Astrocyte of the hippocampus (primary cell): Measurements from ENCODE around the gene SFSWAP.
"Not testable (repeated sequence)": the region's sequence is repeated elsewhere in the genome, so short reads cannot be mapped to it uniquely, and the experiment has no call there.

Experiments
- DNase-seq: peaks from one replicate; pipeline ENCODE4 v3.0.0; 2011; ENCODE audit warnings: low read depth, low spot score

Gene SFSWAP

GRCh38 chr12:131679816-131680215 lies 31.1 kb upstream of the SFSWAP start:
- not testable (repeated sequence) for DNase-seq

- not testable (repeated sequence) for DNase-seq
These were observed 30.3 kb upstream of the SFSWAP start for GRCh38 chr12:131680392-131681256.

GRCh38 chr12:131681257-131681620 lies 29.7 kb upstream of the SFSWAP start:
- no peak for DNase-seq

GRCh38 chr12:131681746-131682509 lies 29.0 kb upstream of the SFSWAP start:
- not testable (repeated sequence) for DNase-seq

GRCh38 chr12:131682510-131682895 lies 28.4 kb upstream of the SFSWAP start:
- no peak for DNase-seq

GRCh38 chr12:131683266-131684014 lies 27.4 kb upstream of the SFSWAP start:
- no peak for DNase-seq

GRCh38 chr12:131684015-131684725 lies 26.7 kb upstream of the SFSWAP start:
- DNase-seq, result no peak

GRCh38 chr12:131687346-131688125 lies 23.4 kb upstream of the SFSWAP start:
- DNase-seq, result no peak

GRCh38 chr12:131688131-131688844 lies 22.6 kb upstream of the SFSWAP start:
- no peak for DNase-seq

- no peak for DNase-seq
These were observed 22.1 kb upstream of the SFSWAP start for GRCh38 chr12:131688845-131689154.

GRCh38 chr12:131690320-131690719 lies 20.6 kb upstream of the SFSWAP start:
- no peak for DNase-seq

GRCh38 chr12:131692431-131692830 lies 18.5 kb upstream of the SFSWAP start:
- no peak for DNase-seq

- DNase-seq, result no peak
These were observed 17.7 kb upstream of the SFSWAP start for GRCh38 chr12:131693149-131693548.

GRCh38 chr12:131694116-131694838 lies 16.6 kb upstream of the SFSWAP start:
- no peak for DNase-seq

- no peak for DNase-seq
These were observed 14.9 kb upstream of the SFSWAP start for GRCh38 chr12:131695968-131696367.

GRCh38 chr12:131698286-131698685 lies 12.6 kb upstream of the SFSWAP start:
- no peak for DNase-seq

GRCh38 chr12:131699434-131699833 lies 11.5 kb upstream of the SFSWAP start:
- DNase-seq, result no peak

GRCh38 chr12:131700271-131700670 lies 10.6 kb upstream of the SFSWAP start:
- DNase-seq, result no peak

GRCh38 chr12:131701705-131702572 lies 9.0 kb upstream of the SFSWAP start:
- DNase-seq, result no peak
